Stimulated activated CD4-positive, alpha-beta T cell treated with anti-CD3 and anti-CD28 coated beads, Interleukin-4, amount 100 ng/mL, for 48 hours (primary cell): ENCODE measurements around the gene BCAN.

Experiments
- DNase-seq, 2 donors: peaks; one replicate each; pipeline ENCODE4 v3.0.0-alpha.2; 2020; ENCODE audit warnings: low read depth in 2 of 2

The BCAN gene

GRCh38 chr1:156696755-156697154, 54.8 kb downstream of the BCAN start:
- DNase-seq = no peak

GRCh38 chr1:156697481-156697880, 55.6 kb downstream of the BCAN start:
- DNase-seq = no peak

- DNase-seq = no peak
These were observed 57.1 kb downstream of the BCAN start for GRCh38 chr1:156698995-156699394.

GRCh38 chr1:156700736-156701531, 59.0 kb downstream of the BCAN start:
- DNase-seq = no peak

- DNase-seq = no peak
These were observed 61.4 kb downstream of the BCAN start for GRCh38 chr1:156703336-156703735.

- DNase-seq = no peak
These were observed 61.8 kb downstream of the BCAN start for GRCh38 chr1:156703741-156704140.

GRCh38 chr1:156704166-156704711, 62.3 kb downstream of the BCAN start:
- DNase-seq = no peak

- DNase-seq = peak in 1 of 2 donors; percentile 38
These were observed 63.0 kb downstream of the BCAN start for GRCh38 chr1:156704930-156705320.

- DNase-seq = no peak
These were observed 63.5 kb downstream of the BCAN start, which contains the start of gene CRABP2 for GRCh38 chr1:156705321-156705917. Gene CRABP2 (minus strand): TSS chr1:156705583. CDS start chr1:156705446, 137 bp downstream.

GRCh38 chr1:156705918-156706656, 64.2 kb downstream of the BCAN start:
- DNase-seq = peak; percentile 70 to 80

- DNase-seq = no peak
These were observed 64.9 kb downstream of the BCAN start for GRCh38 chr1:156706657-156707416.

- DNase-seq = no peak
These were observed 65.7 kb downstream of the BCAN start for GRCh38 chr1:156707417-156708217.

- no peak for DNase-seq
These were observed 66.3 kb downstream of the BCAN start for GRCh38 chr1:156708218-156708661.

GRCh38 chr1:156709031-156709430, 67.1 kb downstream of the BCAN start:
- no peak for DNase-seq
